GM20000 (cell line): ENCODE data around the gene TMEM54.

Source experiments
- DNase-seq: peaks from one replicate; pipeline ENCODE4 v3.0.0; 2012; ENCODE audit warnings: low spot score
- TF ChIP-seq, protein P1 (sequence below): IDR thresholded peaks from 2 replicates; pipeline ENCODE4 v1.5.1; 2012; ENCODE audit warnings: mild to moderate bottlenecking, control low read depth; ENCODE audit errors: extremely low read depth, missing control alignments

TMEM54 gene

DNA sequence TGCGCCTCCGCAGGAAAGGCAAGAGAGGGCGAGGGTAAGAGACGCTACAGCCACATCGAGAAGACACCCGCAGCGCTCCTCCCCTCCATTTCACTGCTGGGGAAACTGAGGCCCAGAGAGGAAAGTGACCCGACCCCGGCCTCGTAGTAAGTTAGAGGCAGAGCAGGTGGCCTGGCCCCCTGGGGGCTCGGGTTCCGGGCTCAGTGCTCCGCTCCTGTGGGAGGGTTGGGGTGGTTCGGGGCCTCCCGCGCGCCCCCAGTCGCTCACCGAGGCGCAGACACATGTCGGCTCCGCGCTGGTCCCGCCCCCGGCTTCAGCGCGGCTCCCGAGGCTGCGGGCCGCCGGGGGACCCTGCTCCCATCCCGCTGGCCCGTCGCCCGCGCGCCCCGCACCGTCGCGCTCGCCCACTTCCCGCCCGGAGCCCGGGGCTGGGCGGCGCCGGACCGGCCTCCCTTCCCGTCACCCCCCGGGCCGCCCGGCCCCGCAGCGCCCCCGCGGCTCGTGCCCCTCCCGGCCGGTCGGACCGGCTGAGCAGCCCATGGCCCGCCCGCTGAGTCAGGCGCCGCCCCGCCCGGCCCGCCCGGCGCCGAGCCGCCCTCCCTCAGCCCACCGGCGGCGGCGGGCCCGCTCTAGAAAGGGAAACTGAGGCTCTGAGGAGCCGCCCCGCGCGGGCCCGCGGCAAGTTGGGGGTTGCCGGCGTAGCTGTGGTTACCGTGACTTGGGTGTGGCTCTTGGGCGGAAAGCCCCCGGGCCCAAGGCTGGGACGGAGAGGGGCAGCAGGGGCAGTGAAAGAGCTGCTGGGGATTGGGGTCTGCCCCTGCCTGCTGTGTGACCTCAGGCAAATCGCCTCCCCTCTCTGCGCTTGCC lies at the start of gene TMEM54:
Gene TMEM54 (minus strand): TSS at position 434 of the 867 bp plus-strand sequence. CDS start 151 bp downstream, at position 283.
- peak; percentile 78 for DNase-seq

DNA sequence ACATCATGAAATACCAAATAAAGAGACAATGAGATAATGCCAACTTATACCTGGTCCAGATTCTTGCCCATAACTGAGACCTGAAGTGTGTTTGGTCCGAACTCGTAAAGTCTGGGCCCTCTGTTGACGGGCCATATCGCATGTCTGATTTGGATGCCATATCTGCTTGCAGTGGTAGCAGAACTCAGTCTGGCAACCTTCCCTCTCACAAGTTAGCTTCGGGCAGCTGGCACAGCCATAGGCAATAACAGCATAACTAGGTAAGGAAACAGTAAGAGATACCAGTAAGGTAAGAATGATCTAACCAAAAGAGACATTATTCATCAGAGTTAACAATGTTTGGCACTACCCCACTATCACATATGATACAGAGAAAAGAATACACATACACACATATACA lies 48.3 kb upstream of the TMEM54 start:
- TF ChIP-seq, protein P1, sequence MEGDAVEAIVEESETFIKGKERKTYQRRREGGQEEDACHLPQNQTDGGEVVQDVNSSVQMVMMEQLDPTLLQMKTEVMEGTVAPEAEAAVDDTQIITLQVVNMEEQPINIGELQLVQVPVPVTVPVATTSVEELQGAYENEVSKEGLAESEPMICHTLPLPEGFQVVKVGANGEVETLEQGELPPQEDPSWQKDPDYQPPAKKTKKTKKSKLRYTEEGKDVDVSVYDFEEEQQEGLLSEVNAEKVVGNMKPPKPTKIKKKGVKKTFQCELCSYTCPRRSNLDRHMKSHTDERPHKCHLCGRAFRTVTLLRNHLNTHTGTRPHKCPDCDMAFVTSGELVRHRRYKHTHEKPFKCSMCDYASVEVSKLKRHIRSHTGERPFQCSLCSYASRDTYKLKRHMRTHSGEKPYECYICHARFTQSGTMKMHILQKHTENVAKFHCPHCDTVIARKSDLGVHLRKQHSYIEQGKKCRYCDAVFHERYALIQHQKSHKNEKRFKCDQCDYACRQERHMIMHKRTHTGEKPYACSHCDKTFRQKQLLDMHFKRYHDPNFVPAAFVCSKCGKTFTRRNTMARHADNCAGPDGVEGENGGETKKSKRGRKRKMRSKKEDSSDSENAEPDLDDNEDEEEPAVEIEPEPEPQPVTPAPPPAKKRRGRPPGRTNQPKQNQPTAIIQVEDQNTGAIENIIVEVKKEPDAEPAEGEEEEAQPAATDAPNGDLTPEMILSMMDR: no peak
- no peak for DNase-seq

More for the DNA sequence above, at the start of gene TMEM54:
- TF ChIP-seq, protein P1: no peak

GRCh38 chr1:32948905-32949304 lies 47.7 kb upstream of the TMEM54 start:
- no peak for DNase-seq
- TF ChIP-seq, protein P1: no peak

- TF ChIP-seq, protein P1: no peak
Observed at GRCh38 chr1:32948390-32948722, 47.2 kb upstream of the TMEM54 start.

DNA sequence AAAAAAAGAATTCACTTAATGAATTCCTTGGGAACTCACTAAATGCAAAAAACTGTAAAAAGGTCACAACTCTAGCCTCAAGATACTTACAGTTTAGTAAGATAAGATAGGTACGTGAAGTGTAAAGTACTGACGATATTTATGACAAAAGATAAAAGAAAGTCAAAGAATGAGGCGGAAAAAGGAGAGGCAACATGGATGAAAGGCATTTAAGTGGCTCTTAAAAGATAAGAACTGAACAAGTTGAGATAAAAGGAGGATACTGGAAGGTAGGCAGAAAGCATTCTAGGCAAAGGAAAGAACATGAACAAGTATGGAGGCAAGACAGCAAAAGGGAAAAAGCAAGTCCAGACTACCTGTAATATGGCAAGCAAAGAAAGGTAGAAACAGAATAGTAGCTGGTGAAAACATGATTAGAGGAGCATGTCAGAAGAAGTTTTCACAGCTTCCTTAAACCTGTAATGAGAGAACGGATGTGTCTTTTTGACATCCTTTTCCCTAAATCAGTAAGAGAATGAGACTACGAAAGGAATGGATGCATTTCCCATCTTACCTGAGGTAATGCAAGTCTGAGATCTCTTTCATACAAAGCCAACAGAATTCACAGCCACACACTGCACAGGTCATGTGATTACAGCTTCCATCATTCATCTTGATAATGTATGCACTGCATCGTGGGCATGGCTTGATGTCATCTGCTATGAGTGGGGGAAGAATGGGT lies 46.6 kb upstream of the TMEM54 start:
- DNase-seq: no peak
- TF ChIP-seq, protein P1: no peak

More at GRCh38 chr1:32948390-32948722, 47.2 kb upstream of the TMEM54 start:
- no peak for DNase-seq

DNA sequence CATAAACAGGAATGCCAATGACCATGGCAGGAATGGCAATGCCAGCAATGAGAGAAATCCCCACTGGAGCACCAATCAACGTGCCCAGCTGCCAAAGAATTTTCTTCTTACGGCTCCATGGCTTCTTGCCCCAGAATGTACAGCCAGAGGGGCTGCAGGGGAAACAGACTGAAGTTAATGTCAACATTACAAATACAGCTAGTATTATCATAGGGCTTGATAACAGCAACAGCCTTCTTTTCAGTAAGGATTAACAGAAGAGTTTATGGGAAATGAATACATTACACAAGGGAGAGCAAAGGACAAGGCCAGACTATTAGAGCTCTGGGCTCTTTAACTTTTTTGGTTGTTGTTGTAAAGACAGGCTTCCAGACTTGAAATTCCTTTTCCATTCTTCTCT lies 45.2 kb upstream of the TMEM54 start:
- DNase-seq: no peak
- TF ChIP-seq, protein P1: no peak

DNA sequence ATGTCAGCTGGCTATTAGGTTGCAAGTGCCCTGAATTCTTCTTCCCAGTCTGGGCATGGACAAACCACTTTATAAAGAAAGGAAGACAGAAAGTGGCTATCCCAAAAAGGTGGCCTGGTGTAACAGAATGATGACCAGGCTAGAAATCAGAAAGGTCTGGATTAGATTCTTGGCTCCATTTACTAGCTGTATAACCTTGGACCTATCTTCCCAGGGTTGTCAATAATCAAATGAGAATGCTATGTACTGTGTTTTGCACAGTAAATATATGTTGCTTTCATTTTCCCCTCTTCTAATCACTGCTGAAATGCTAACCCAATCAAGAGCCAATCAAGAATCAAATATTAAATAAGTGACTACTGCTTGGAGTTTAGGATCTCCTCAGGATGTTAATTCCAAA lies 43.0 kb upstream of the TMEM54 start:
- TF ChIP-seq, protein P1: no peak
- DNase-seq: no peak
